ENCODE measurements around the gene CPE. TPM values are rescaled to one million over a fixed set of nuclear protein-coding genes. Genes with fewer than 3 reads are reported as not detected.
"Not testable (repeated sequence)": the region's sequence is repeated elsewhere in the genome, so short reads cannot be mapped to it uniquely, and the experiment has no call there.

Gene CPE
- total RNA-seq, 2 donors from 2014 or later: 71.6 to 108 TPM

DNA sequence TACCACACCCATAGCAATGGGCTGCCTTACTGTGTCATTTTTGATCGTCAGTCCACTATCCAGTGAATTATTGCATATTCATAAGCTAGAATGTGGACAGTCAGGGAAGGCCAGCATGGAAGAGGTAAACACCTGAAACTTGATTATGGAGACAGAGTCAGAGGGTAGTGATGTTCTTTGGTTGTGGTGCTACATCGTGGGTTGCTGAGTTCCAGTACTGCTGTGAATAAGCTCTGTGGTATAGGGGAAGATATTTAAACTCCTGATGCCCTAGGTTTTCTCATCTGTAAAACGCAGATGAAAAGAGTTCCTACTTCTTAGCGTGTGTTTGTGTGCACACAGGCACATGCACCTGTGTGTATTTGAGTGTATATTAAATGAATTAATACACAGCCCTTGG lies 69.9 kb downstream of the CPE start:
- no peak for DNase-seq
- no peak overlapping the region for H3K27ac ChIP-seq
- TF ChIP-seq, protein P1, sequence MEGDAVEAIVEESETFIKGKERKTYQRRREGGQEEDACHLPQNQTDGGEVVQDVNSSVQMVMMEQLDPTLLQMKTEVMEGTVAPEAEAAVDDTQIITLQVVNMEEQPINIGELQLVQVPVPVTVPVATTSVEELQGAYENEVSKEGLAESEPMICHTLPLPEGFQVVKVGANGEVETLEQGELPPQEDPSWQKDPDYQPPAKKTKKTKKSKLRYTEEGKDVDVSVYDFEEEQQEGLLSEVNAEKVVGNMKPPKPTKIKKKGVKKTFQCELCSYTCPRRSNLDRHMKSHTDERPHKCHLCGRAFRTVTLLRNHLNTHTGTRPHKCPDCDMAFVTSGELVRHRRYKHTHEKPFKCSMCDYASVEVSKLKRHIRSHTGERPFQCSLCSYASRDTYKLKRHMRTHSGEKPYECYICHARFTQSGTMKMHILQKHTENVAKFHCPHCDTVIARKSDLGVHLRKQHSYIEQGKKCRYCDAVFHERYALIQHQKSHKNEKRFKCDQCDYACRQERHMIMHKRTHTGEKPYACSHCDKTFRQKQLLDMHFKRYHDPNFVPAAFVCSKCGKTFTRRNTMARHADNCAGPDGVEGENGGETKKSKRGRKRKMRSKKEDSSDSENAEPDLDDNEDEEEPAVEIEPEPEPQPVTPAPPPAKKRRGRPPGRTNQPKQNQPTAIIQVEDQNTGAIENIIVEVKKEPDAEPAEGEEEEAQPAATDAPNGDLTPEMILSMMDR (IDR thresholded peaks at IDR 0.05): no peak
- no peak for TF ChIP-seq POLR2A (IDR thresholded peaks at IDR 0.05)
- ATAC-seq: no peak
- H3K9me3 ChIP-seq: no peaks in the 10 kb centered on the region
- H3K36me3 ChIP-seq (replicated peaks in 1 of 2; ENCODE audit: insufficient read depth in 1 of 2, low read depth in 2 of 2): no peaks in the 10 kb centered on the region
- no peaks in the 10 kb centered on the region for H3K4me1 ChIP-seq
- no peaks in the 10 kb centered on the region for H3K27me3 ChIP-seq
- 85 to 95% methylated on average over 4 of the region's 4 CpGs for whole genome bisulfite sequencing, 2 donors
- intact Hi-C loops (cut with DNase I): no loop called here
- no peak overlapping the region for H3K4me3 ChIP-seq

DNA sequence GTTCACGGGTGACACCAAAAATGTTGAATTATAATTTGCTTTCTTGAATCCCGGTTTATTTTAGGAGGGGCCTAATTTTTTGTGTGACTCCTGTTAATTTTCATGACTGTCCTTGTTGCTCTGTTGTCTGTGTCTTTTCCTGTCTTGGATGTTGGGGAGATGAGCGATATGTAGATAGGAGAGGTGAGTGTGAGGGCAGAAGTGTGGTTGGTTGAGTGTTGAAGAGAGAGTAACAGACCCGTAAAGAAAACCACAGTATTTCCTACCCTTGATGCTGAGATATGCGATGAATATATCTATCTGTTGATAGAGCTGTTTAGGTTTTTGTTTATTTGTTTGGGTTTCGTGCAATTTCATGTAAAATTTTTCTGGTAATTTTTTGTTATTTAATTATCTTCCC lies 70.5 kb downstream of the CPE start:
- ATAC-seq: no peak
- Histone ChIP-seq H3K27ac (no peak overlapping the region), H3K27me3 (no peaks in the 10 kb centered on the region), H3K36me3 (replicated peaks in 1 of 2; ENCODE audit: insufficient read depth in 1 of 2, low read depth in 2 of 2) (no peaks in the 10 kb centered on the region), H3K4me3 (no peak overlapping the region), H3K4me1 (no peaks in the 10 kb centered on the region), H3K9me3 (no peaks in the 10 kb centered on the region)
- 81 to 91% methylated on average over 6 of the region's 6 CpGs for WGBS, 2 donors
- TF ChIP-seq, protein P1 (IDR thresholded peaks at IDR 0.05): no peak
- no peak for TF ChIP-seq POLR2A (IDR thresholded peaks at IDR 0.05)
- intact Hi-C loops (cut with DNase I): no loop called here
- no peak for DNase-seq

DNA sequence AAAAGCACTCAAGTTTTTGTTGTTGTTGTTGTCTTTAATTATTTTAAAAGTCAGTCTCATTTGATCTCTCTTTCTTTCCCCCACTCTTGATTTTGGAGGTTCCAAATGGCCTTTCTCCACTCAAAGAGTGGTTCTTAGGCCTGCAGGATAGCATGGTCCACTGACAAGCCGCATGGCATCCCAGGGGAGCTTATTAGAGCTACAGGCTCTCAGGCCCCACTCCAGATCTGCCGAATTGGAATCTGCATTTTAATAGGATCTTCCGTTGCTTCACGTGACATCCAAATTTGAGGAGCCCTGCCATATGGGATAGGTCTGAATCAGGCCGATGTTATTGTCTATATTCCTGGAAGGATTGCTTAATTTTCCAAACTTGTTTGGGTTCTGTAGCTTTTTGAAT lies 72.1 kb downstream of the CPE start:
- Histone ChIP-seq H3K4me1 (no peaks in the 10 kb centered on the region), H3K27ac (no peak overlapping the region), H3K9me3 (no peaks in the 10 kb centered on the region), H3K27me3 (no peaks in the 10 kb centered on the region), H3K4me3 (no peak overlapping the region), H3K36me3 (replicated peaks in 1 of 2; ENCODE audit: insufficient read depth in 1 of 2, low read depth in 2 of 2) (no peaks in the 10 kb centered on the region)
- no peak for ATAC-seq
- WGBS, 2 donors: 87 to 95% methylated on average over 5 of the region's 5 CpGs
- DNase-seq: no peak
- intact Hi-C loops (cut with DNase I): no loop called here
- TF ChIP-seq, protein P1 (IDR thresholded peaks at IDR 0.05): no peak
- TF ChIP-seq POLR2A (IDR thresholded peaks at IDR 0.05): no peak

- DNase-seq; H3K27ac ChIP-seq; H3K4me1 ChIP-seq; H3K9me3 ChIP-seq; H3K4me3 ChIP-seq; H3K36me3 ChIP-seq (replicated peaks in 1 of 2; ENCODE audit: insufficient read depth in 1 of 2, low read depth in 2 of 2); ATAC-seq; intact Hi-C loops (cut with DNase I); H3K27me3 ChIP-seq: not testable (repeated sequence)
- WGBS, 2 donors: 78 to 88% methylated on average over 5 of the region's 5 CpGs
Measured at GRCh38 chr4:165453140-165453539, 74.3 kb downstream of the CPE start.

GRCh38 chr4:165454426-165454825 lies 75.6 kb downstream of the CPE start:
- Histone ChIP-seq H3K9me3 (no peaks in the 10 kb centered on the region), H3K4me3 (no peak overlapping the region), H3K4me1 (no peaks in the 10 kb centered on the region), H3K36me3 (replicated peaks in 1 of 2; ENCODE audit: insufficient read depth in 1 of 2, low read depth in 2 of 2) (no peaks in the 10 kb centered on the region), H3K27me3 (no peaks in the 10 kb centered on the region), H3K27ac (no peak overlapping the region)
- DNase-seq (no peak), ATAC-seq (no peak)
- TF ChIP-seq POLR2A (IDR thresholded peaks at IDR 0.05): no peak
- TF ChIP-seq, protein P1 (IDR thresholded peaks at IDR 0.05): no peak
- 48 to 51% methylated on average over 2 of the region's 2 CpGs for WGBS, 2 donors
- intact Hi-C loops (cut with DNase I): no loop called here

All from body of pancreas (tissue), 4 donors.